HCT116 (cell line): ENCODE measurements around the gene PFKM. TPM values are rescaled to one million over a fixed set of nuclear protein-coding genes. Genes with fewer than 3 reads are reported as not detected.

ENCODE experiments used
- ATAC-seq: fragments of 200-7000 bp; cut with Tn5 transposase; 2 replicates; pipeline ENCODE4 v1.9.1; 2020; ENCODE audit warnings: mild to moderate bottlenecking, moderate library complexity
- BruUV-seq: library from RNA; stranded (reverse); fragments of 400-500 nt; replicated peaks from 2 replicates; lab custom pipeline; 2021; lab: Mats Ljungman, UMichigan
- CTCF ChIA-PET: fragments of 300-600 bp; sonication (Branson Sonifier 250); formaldehyde crosslinking; loops from one replicate; lab custom pipeline; 2021; ENCODE audit warnings: antibody characterized with exemption; lab: Charles Lee
- POLR2A ChIA-PET: fragments of 300-600, 350-600 bp; sonication (Branson Sonifier 250); formaldehyde crosslinking; loops from one replicate; lab custom pipeline; 2021; ENCODE audit warnings: antibody characterized with exemption; lab: Charles Lee
- RAD21 ChIA-PET, 2 experiments: fragments of 300-600 bp; sonication (Branson Sonifier 250); formaldehyde crosslinking; loops; one replicate each; lab custom pipeline; 2023; ENCODE audit warnings: low total read pairs in 2 of 2; ENCODE audit not compliant: uncharacterized antibody in 2 of 2, unreplicated experiment in 2 of 2, low non-redundant PET in 1 of 2; lab: Charles Lee
- DNase-seq: peaks from one replicate; pipeline ENCODE4 v3.0.0-alpha.2; 2010; ENCODE audit warnings: low read depth, low spot score
- H2AFZ ChIP-seq: fragments of 200-600 bp; shearing (Covaris generic), sonication (generic); 2 replicates; pipeline ENCODE4 v1.6.1; 2017; ENCODE audit warnings: low read depth, mixed run types, mixed read lengths, antibody characterized with exemption, low read length; ENCODE audit not compliant: poor library complexity, severe bottlenecking
- H3K27ac ChIP-seq: 2 replicates; pipeline ENCODE4 v1.5.1; 2012; ENCODE audit warnings: low read depth, low read length
- H3K27me3 ChIP-seq: fragments of 200-600 bp; sonication (generic); 2 replicates; pipeline ENCODE4 v1.6.1; 2016; ENCODE audit warnings: mixed run types, low read length, mixed read lengths; ENCODE audit not compliant: insufficient read depth
- H3K36me3 ChIP-seq, 2 experiments: fragments of 200-500 bp in 1 of 2; fragments of 200-600 bp in 1 of 2; sonication (Bioruptor generic) in 1 of 2; sonication (generic) in 1 of 2; 2 replicates each; pipeline versions ENCODE4 v1.5.1 to v1.6.1; 2014 to 2016; ENCODE audit warnings: low read length in 2 of 2, inconsistent platforms in 1 of 2, mixed read lengths in 1 of 2, mixed run types in 1 of 2; ENCODE audit not compliant: insufficient read depth in 2 of 2, control insufficient read depth in 1 of 2
- H3K4me1 ChIP-seq, 2 experiments: fragments of 200-600 bp in 1 of 2; sonication (generic) in 1 of 2; 2 replicates each; pipeline versions ENCODE4 v1.5.1 to v1.6.1; 2012 to 2017; ENCODE audit warnings: low read length in 2 of 2, inconsistent platforms in 1 of 2, mild to moderate bottlenecking in 1 of 2, mixed read lengths in 1 of 2, mixed run types in 1 of 2, moderate library complexity in 1 of 2; ENCODE audit not compliant: insufficient read depth in 2 of 2, control insufficient read depth in 1 of 2
- H3K4me2 ChIP-seq: fragments of 200-600 bp; sonication (generic); 2 replicates; pipeline ENCODE4 v1.6.1; 2017; ENCODE audit warnings: mixed run types, low read length, mixed read lengths
- H3K4me3 ChIP-seq, 2 experiments: fragments of 200-600 bp in 1 of 2; sonication (generic) in 1 of 2; replicated peaks in 1 of 2; 2 replicates each; pipeline ENCODE4 v1.5.1; 2011 to 2016; ENCODE audit warnings: low read length in 2 of 2, control low read depth in 1 of 2, low read depth in 1 of 2, mild to moderate bottlenecking in 1 of 2, mixed read lengths in 1 of 2, mixed run types in 1 of 2
- H3K79me2 ChIP-seq: fragments of 200-600 bp; sonication (generic); 2 replicates; pipeline ENCODE4 v1.6.1; 2017; ENCODE audit warnings: mild to moderate bottlenecking, mixed run types, low read length, moderate library complexity, mixed read lengths; ENCODE audit not compliant: insufficient read depth
- H3K9ac ChIP-seq: fragments of 200-600 bp; sonication (generic); 2 replicates; pipeline ENCODE4 v1.6.1; 2016; ENCODE audit warnings: low read length, mixed read lengths
- H3K9me2 ChIP-seq: fragments of 200-600 bp; sonication (generic), shearing (Covaris generic); 2 replicates; pipeline ENCODE4 v1.6.1; 2017; ENCODE audit warnings: mixed run types, mild to moderate bottlenecking, moderate library complexity; ENCODE audit not compliant: insufficient read depth
- H3K9me3 ChIP-seq, 2 experiments: fragments of 200-500 bp in 1 of 2; fragments of 200-600 bp in 1 of 2; sonication (Bioruptor generic) in 1 of 2; sonication (generic) in 1 of 2; 2 replicates each; pipeline ENCODE4 v1.6.1; 2014 to 2017; ENCODE audit warnings: low read length in 2 of 2, mixed read lengths in 2 of 2, inconsistent platforms in 1 of 2, low read depth in 1 of 2, mild to moderate bottlenecking in 1 of 2, mixed run types in 1 of 2, moderate library complexity in 1 of 2; ENCODE audit not compliant: control insufficient read depth in 1 of 2, insufficient read depth in 1 of 2
- H4K20me1 ChIP-seq: fragments of 200-600 bp; sonication (generic), shearing (Covaris generic); 2 replicates; pipeline ENCODE4 v1.6.1; 2017; ENCODE audit warnings: mixed run types, mild to moderate bottlenecking, moderate library complexity; ENCODE audit not compliant: insufficient read depth
- CEBPB ChIP-seq: IDR thresholded peaks from 2 replicates; pipeline ENCODE4 v1.6.1; 2012; ENCODE audit warnings: low read depth
- EZH2 ChIP-seq: fragments of 200-600 bp; sonication (generic); IDR thresholded peaks from 2 replicates; pipeline ENCODE4 v1.6.1; 2017; ENCODE audit warnings: antibody characterized with exemption, mixed run types
- EZH2phosphoT487 ChIP-seq: fragments of 200-600 bp; IDR thresholded peaks from 2 replicates; pipeline ENCODE4 v1.6.1; 2018; ENCODE audit warnings: antibody characterized with exemption, borderline replicate concordance
- FOSL1 ChIP-seq: IDR thresholded peaks from 2 replicates; pipeline ENCODE4 v1.6.1; 2012; ENCODE audit warnings: low read depth
- POLR2A ChIP-seq: IDR thresholded peaks from 2 replicates; pipeline ENCODE4 v1.7.0; 2011; ENCODE audit warnings: borderline replicate concordance; ENCODE audit not compliant: insufficient read depth, insufficient read length; ENCODE audit errors: extremely low read depth
- SIN3A ChIP-seq: IDR thresholded peaks from 2 replicates; pipeline ENCODE4 v1.6.1; 2012; ENCODE audit warnings: low read depth
- YY1 ChIP-seq: IDR thresholded peaks from 2 replicates; pipeline ENCODE4 v1.6.1; 2011; ENCODE audit warnings: low read length, low read depth, moderate library complexity, mild to moderate bottlenecking; ENCODE audit not compliant: insufficient replicate concordance; ENCODE audit errors: extremely low read depth
- intact Hi-C: fragments of 100-400 bp; cut with micrococcal nuclease; formaldehyde crosslinking; loops from 2 replicates; pipeline ENCODE4 v1.10.0; 2022
- total RNA-seq: library from RNA; stranded (reverse); gene quantifications from one replicate; pipeline ENCODE4 v1.2.1, GENCODE V29; 2021; ENCODE audit not compliant: unreplicated experiment
- TF ChIP-seq, protein P1 (sequence below), 3 experiments: fragments of 200-600 bp in 1 of 3; sonication (generic) in 1 of 3; IDR thresholded peaks in 2 of 3; conservative IDR thresholded peaks in 1 of 3; 2 replicates each; pipeline ENCODE4 v1.5.1; 2012 to 2017; ENCODE audit warnings: low read depth in 2 of 3, low read length in 2 of 3, antibody characterized with exemption in 1 of 3, borderline replicate concordance in 1 of 3, control low read depth in 1 of 3, mild to moderate bottlenecking in 1 of 3, mixed read lengths in 1 of 3, mixed run types in 1 of 3, moderate library complexity in 1 of 3; ENCODE audit not compliant: insufficient read depth in 1 of 3

PFKM gene
- total RNA-seq, 1 experiment from 2014 or later = 144 TPM

DNA sequence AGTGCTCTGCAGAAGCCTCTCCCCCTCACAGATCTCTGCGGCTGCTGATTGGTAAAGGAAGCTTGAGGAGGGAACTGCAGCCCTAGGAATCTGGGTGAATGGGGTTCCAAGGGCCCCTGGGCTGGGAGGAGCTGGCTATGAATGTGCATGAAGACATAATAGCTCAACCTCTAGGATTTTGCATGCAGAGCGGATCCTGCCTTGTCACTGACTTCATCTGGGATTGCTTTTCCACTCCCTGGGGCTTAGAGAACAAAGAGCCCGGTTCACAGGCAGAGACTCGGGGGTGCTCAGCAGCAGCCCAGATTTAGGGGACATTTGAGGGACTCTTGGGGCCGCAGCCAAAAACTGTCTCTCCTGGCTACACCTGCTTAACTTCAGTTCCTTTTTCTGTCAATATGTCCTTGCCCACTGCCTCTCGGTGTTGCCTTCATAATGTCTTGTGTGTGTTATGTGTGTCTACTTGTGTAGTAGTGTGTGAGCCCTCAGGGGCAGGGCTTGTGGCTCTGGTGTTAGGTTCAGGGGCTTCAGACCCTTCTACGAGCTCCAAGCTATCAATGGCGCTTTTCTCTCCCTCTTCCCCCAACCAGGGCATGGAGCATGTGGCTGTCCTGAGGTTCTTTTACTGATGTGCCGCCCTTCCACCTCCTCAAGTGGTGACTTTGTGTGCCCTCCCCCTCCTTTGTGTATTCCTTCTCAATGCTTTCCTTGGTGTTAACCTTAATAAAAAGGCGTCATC, 66.2 kb downstream of the PFKM start:
- no peak for DNase-seq
- CTCF ChIA-PET = no interaction called here
- intact Hi-C loops = loop anchor here (5.0 kb wide), 3 partner anchors 223 to 432 kb away; partner anchors contain the start of genes TMEM106C and VDR
- no peak for ATAC-seq
- H2AFZ ChIP-seq = no peak overlapping the region
- H3K9me2 ChIP-seq = no peaks in the 10 kb centered on the region
- POLR2A ChIA-PET = no interaction called here
- no peak overlapping the region for H3K27ac ChIP-seq
- no peaks in the 10 kb centered on the region for H3K36me3 ChIP-seq
- TF ChIP-seq EZH2 (no peak), FOSL1 (no peak), YY1 (no peak), SIN3A (no peak), EZH2phosphoT487 (no peak), POLR2A (no peak), CEBPB (no peak)
- TF ChIP-seq, protein P1, sequence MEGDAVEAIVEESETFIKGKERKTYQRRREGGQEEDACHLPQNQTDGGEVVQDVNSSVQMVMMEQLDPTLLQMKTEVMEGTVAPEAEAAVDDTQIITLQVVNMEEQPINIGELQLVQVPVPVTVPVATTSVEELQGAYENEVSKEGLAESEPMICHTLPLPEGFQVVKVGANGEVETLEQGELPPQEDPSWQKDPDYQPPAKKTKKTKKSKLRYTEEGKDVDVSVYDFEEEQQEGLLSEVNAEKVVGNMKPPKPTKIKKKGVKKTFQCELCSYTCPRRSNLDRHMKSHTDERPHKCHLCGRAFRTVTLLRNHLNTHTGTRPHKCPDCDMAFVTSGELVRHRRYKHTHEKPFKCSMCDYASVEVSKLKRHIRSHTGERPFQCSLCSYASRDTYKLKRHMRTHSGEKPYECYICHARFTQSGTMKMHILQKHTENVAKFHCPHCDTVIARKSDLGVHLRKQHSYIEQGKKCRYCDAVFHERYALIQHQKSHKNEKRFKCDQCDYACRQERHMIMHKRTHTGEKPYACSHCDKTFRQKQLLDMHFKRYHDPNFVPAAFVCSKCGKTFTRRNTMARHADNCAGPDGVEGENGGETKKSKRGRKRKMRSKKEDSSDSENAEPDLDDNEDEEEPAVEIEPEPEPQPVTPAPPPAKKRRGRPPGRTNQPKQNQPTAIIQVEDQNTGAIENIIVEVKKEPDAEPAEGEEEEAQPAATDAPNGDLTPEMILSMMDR (IDR thresholded peaks at IDR 0.05 in 2 of 3, conservative IDR thresholded peaks at IDR 0.05 in 1 of 3; ENCODE audit: borderline replicate concordance in 1 of 3, insufficient read depth in 1 of 3, low read depth in 2 of 3, low read length in 2 of 3) = no peak
- no peaks in the 10 kb centered on the region for H3K9me3 ChIP-seq
- RAD21 ChIA-PET = no interaction called here
- peaks cover 4 to 25% of the 10 kb centered on the region in 2 experiments; a peak in 2 of 4 replicates for H3K4me1 ChIP-seq
- 0 out of 2 replicates have a peak, but pooled peaks cover 2% of the 10 kb centered on the region for H3K27me3 ChIP-seq
- H3K4me2 ChIP-seq = no peak overlapping the region
- H3K9ac ChIP-seq = no peak overlapping the region
- no peaks in the 10 kb centered on the region for H4K20me1 ChIP-seq
- H3K4me3 ChIP-seq = no peak overlapping the region
- no peaks in the 10 kb centered on the region for H3K79me2 ChIP-seq
- no TSS peak for BruUV-seq
